Endometrium (tissue), 2 donors: Measurements from ENCODE around the gene TNNI3K.
A peak's percentile ranks its signal among the peaks of the same experiment; 100 is the strongest.
"Not testable (repeated sequence)": the region's sequence is repeated elsewhere in the genome, so short reads cannot be mapped to it uniquely, and the experiment has no call there.

Experiments used
- FAIRE-seq: peaks from 2 replicates; lab custom pipeline; 2012; peaks lifted over from hg19 to GRCh38; lab: Jason Lieb, UNC
- donor health status: control.
- donor health status: control.

Gene TNNI3K

GRCh38 chr1:74235153-74235552 is at the start of gene TNNI3K:
TSS of gene TNNI3K (plus strand) at chr1:74235387. CDS start at chr1:74235452, 65 bp downstream.
- FAIRE-seq, result no peak

DNA sequence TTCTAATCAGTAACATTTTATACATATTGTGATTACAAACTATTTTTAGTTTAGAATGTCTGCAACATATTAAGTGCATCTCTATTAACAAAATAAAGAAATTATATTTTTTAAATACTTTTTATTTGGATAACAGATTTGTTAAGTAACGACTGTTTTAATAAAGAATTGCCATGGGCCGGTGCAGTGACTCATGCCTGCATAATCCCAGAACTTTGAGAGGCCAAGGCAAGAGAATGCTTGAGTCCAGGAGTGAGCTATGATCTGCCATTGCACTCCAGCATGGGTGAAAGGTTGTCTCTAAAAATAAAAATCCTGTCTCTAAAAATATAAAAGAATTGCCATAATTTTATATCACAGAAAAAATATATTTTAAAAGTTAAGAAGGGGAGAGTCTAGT is 41.3 kb upstream of the TNNI3K start:
- no peak for FAIRE-seq

GRCh38 chr1:74195339-74195738 is 39.8 kb upstream of the TNNI3K start:
- FAIRE-seq, result no peak

DNA sequence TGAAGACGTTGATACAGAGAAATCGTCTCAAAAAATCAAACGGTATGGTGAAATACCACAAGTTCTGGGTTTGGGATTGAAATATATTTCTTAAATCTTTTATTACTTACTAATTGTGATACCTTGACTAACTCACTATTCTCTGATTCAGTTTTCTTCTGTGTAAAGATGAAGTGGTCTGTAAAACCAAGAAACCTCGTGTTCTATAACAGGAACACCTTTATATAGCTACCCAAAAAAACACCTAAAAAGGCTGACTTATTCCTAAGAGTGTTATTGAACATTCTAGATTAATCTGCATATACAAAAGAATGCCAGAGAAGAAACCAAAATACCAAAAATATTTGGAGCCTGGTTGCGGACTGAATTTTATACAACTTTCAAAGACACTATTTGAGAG is 37.9 kb upstream of the TNNI3K start:
- no peak for FAIRE-seq

DNA sequence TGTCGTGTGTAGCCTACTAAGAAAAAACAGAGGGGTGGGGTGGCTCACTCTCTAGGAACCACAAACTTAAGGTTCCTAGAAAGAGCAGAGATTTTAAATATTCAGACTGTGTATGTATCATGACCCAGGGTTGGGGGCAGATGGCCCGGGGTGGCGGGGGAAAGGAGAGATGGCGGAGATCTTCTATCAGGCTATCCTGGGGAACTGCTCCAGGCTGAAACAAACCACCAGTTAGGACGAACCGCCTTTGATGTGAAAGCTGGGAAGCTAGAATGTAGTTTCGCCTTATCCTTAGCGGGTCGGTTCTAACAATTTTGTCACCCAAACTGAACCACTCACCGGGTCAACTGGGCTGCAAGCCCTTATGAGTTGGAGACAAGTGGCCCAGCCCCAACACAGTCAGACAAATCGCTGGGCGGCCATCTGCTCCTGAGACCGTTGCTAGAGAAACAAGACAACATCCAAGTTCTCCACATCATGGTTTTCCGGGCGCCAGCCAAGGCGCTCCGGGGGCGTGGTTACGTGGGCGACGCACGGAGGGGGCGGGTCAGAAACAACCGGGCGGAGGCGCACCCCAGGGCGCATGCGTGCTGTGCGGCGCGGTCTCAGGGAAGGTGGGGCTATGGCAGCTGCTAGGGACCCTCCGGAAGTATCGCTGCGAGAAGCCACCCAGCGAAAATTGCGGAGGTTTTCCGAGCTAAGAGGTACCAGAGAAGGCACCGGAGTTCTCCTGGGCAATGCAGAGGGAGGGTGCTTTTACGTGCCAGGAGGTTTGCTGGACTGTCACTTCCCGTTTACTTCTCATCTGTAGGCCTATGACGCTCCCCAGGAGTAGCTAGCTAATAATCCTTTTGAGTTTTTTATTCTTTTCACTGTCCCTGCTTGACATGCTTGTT is 37.3 kb upstream of the TNNI3K start, which contains the start of the genes FPGT and LRRIQ3:
TSS of gene FPGT (plus strand) at position 586 of the 896 bp plus-strand sequence. CDS start at position 623, 37 bp downstream.
TSS of gene LRRIQ3 (minus strand) at position 520 of the 896 bp plus-strand sequence. CDS start 14,492 bp downstream, outside the sequence.
- FAIRE-seq, result peak; percentile 94

DNA sequence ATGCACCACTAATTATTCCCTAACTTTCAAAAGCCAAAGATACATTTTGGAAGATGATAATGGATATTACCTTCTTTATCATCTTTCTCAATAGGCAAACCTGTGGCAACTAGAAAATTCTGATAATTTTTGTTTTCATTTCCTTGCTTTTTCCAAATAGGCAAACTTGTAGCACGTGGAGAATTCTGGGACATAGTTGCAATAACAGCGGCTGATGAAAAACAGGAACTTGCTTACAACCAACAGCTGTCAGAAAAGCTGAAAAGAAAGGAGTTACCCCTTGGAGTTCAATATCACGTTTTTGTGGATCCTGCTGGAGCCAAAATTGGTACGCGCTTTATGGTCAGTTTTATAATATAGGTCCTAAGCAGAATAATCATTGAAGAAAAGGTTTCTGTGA is 35.7 kb upstream of the TNNI3K start:
- no peak for FAIRE-seq

GRCh38 chr1:74205266-74205665 is 29.9 kb upstream of the TNNI3K start:
- no peak for FAIRE-seq

GRCh38 chr1:74215229-74215628 is 20.0 kb upstream of the TNNI3K start:
- no peak for FAIRE-seq

DNA sequence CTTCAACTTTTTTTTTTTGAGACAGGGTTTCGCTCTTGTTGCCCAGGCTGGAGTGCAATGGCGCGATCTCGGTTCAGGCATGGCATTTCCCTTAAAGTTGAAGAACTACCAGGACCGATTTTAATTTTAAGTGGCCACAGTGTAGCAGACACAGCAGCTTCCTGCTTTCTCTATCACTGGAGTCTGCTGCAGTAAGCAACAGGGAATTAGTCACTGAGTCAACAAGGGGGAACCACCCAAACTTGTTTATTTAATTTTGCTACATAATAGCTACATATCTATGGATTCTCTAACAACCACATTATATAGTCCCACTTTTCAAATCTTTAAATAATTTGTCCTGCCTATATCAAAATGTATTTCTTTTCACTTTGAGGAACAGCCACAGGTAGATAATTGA is 12.5 kb upstream of the TNNI3K start:
- FAIRE-seq, result no peak

- FAIRE-seq, result no peak
Measured at GRCh38 chr1:74223453-74223852, 11.7 kb upstream of the TNNI3K start.

- FAIRE-seq, result no peak
Measured at GRCh38 chr1:74236440-74236839, 1.3 kb downstream of the TNNI3K start.

DNA sequence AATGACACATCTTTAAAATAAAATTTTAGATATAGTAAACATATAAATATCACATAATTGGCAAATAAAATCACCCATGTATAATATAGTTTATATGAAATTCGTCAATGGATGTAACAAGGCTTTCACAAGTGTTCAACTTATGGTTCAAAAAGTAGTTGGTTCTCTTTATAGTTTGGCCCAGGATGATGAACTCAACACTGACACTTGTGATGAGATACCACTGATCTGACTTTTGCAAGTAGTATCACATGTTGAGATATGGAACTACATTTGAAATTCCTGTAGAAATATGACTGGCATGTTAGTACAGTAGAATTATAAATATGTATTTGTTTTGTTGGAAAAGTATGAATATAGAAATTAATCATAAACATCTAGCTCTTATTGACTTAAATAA is 1.8 kb downstream of the TNNI3K start:
- no peak for FAIRE-seq

DNA sequence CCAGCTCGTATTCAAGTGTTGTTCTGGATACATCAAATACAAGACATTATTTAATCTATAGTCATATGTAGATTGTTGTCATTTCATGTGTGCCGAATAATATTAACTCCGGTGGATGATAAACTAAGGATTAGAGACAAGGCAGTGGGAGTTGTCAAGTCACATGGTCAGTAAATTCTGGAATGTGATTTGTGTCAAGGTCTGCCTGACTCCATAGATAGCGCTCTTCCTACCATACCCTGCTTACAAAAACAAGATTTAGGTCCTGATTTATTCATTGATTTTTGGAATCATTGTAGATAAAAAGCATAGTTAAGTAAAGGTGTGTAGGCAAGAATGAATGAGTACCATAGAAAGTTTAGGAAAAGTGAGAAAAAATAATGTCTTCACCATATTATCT is 2.6 kb downstream of the TNNI3K start:
- FAIRE-seq, result no peak

DNA sequence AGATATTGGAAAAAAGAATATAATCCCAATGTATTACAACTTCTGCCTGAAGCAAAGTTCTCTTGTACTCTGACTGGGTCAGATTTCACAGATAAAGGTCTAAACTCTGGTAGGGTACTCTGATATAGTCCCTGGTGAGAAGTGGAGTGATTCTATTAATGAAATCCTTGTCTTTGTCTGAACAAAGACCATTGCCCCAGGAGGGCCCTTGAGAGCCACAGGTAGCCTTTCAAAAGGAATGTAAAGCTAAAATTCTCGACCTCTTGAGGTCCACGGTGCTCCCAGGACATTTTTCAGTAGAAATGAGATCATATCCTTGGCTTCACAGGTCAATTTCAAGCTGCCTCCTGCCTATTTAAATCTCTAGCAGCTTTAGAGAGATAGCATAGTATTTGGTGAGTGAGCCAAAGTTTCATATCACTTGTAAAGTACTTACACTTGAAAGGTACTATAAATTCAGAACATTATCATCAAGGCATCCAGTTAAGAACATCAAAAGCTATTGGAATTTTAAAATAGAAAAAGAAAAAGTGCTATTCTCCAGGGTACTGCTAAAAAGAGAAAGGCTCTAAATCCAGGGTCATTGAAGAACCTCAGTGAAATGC is 10.1 kb downstream of the TNNI3K start:
- no peak for FAIRE-seq

GRCh38 chr1:74246315-74246714 is 11.1 kb downstream of the TNNI3K start:
- no peak for FAIRE-seq

GRCh38 chr1:74247881-74248528 is 12.8 kb downstream of the TNNI3K start:
- FAIRE-seq, result no peak

DNA sequence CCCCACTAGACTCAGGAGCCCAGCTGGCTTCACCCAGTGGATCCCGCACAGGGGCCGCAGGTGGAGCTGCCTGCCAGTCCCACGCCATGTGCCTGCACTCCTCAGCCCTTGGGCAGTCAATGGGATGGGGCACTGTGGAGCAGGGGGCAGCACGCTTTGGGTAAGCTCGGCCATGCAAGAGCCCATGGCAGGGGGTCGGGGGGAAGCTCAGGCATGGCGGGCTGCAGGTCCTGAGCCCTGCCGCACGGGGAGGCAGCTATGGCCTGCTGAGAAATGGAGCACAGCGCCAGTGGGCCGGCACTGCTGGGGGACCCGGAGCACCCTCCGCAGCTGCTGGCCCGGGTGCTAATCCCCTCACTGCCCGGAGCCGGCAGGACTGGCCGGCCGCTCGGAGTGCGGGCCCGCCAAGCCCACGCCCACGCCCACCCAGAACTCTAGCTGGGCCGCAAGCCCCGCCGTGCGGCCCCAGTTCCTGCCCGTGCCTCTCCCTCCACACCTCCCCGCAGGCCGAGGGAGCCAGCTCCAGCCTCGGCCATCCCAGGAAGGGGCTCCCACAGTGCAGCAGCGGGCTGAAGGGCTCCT is 18.1 kb downstream of the TNNI3K start:
- FAIRE-seq, result not testable (repeated sequence)

GRCh38 chr1:74266001-74266400 is 30.8 kb downstream of the TNNI3K start:
- FAIRE-seq, result no peak

DNA sequence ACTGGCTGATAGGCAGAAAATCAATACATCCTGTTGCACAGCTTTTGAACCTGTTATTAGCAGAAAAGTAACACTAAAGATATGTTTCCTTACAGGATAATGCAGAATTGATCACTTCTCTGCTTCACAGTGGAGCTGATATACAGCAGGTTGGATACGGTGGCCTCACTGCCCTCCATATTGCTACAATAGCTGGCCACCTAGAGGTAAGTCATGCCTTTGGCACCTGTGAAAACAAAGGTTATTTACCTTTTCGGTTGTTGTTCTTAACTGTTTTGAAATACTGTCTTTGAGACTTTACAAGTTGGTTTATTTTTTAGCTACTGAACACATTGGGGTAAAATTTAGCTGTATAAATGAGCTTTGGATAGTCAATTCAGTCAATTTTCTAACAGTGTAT is 36.3 kb downstream of the TNNI3K start:
- no peak for FAIRE-seq

DNA sequence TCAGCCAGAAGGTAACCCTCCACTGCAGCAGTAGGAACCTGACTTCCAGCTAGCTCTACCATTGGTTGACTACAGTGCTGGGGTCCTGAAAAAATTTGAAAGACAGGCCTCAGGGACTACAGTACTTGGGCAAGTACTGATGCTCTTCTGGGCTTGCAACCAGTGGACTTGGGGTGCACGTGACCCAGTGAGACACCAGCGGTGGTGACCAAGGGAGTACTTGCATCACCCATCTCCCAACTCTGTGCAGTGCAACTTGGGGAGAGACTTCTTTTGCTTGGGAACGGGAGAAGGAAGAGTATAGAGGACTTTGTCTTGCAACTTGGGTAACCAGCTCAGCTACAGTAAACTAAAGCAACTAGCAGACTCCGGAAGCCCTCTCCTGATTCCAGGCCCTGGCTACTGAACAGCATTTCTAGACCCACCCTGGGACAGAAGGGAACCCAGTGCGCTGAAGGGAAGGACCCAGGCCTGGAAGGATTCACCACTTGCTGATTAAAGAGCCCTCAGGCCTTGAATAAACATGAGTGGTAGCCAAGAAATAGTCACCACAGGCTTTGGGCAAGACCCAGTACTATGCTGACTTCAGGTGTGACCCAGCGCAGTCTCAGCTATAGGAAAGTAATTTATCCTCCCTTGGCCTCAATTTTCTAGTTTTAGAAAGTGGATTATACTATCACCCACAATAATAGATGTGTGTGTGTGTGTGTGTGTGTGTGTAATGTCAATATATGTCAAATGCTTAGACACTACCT is 45.6 kb downstream of the TNNI3K start:
- FAIRE-seq, result no peak

DNA sequence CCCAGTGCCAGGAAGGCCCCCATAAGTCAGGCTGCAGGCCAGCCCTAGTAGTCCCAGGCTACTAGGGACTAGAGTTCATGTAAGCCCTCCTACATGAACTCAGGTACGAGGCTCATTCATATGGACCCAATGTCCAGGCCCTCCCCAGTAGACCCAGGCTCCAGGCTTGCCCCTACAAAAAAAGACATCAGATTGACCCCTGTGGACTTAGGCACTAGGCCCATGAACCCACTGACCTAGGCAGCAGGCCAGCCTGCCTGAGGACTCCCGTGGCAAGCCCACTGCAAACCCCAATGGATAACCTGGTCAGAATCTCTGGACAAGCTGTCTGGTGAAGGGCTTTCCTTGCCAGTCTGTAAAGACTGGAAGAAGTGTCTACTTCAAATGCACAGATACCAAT is 51.2 kb downstream of the TNNI3K start:
- FAIRE-seq, result no peak

DNA sequence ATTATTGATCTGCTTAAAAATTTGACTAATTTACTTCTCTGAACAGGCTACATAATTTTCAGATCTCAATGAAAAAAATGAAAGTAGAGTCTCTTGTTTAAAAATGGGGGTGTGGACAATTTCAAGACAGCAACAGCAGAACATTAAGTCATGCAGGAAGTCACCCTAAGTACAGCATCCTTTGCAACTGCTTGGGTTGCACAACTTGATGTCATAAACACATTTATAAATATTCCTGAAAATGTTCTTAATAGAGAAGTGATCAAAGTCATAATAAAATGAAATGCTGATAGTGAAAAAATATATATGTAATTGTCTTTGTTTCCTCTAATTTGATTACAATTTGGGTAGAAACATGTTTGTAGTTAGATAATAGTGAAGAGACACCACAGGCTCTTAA is 79.3 kb downstream of the TNNI3K start:
- FAIRE-seq, result no peak
